Mesothelial cell of epicardium (in vitro differentiated cells): ENCODE measurements around the gene FBF1. TPM values are rescaled to one million over a fixed set of nuclear protein-coding genes. Genes with fewer than 3 reads are reported as not detected.

ENCODE experiments used
- DNase-seq, 2 experiments: peaks; one replicate each; pipeline ENCODE4 v3.0.0; 2021; ENCODE audit warnings: low spot score in 2 of 2; ENCODE audit not compliant: unreplicated experiment in 2 of 2
- H3K27ac Mint-ChIP-seq: 2 replicates; pipeline ENCODE4 v1.8.0; 2021; ENCODE audit warnings: mixed read lengths
- H3K27me3 Mint-ChIP-seq: 2 replicates; pipeline ENCODE4 v1.8.0; 2021; ENCODE audit warnings: low read depth, mixed read lengths
- H3K36me3 Mint-ChIP-seq: 2 replicates; pipeline ENCODE4 v1.8.0; 2021; ENCODE audit warnings: mixed read lengths
- H3K4me1 Mint-ChIP-seq: 2 replicates; pipeline ENCODE4 v1.8.0; 2021; ENCODE audit warnings: mixed read lengths
- H3K4me3 Mint-ChIP-seq: 2 replicates; pipeline ENCODE4 v1.8.0; 2021; ENCODE audit warnings: mild to moderate bottlenecking, moderate library complexity, mixed read lengths
- H3K9me3 Mint-ChIP-seq: 2 replicates; pipeline ENCODE4 v1.8.0; 2021; ENCODE audit warnings: mixed read lengths
- CTCF ChIP-seq: fragments of 200-600 bp; sonication (generic); IDR thresholded peaks from one replicate; pipeline ENCODE4 v1.5.0; 2021; ENCODE audit warnings: antibody characterized with exemption; ENCODE audit not compliant: unreplicated experiment
- total RNA-seq: library from RNA; stranded (reverse); gene quantifications from 3 replicates; pipeline ENCODE4 v1.2.1, GENCODE V29; 2021

Gene FBF1
- total RNA-seq, 1 donor from 2014 or later = 23.4 TPM

DNA sequence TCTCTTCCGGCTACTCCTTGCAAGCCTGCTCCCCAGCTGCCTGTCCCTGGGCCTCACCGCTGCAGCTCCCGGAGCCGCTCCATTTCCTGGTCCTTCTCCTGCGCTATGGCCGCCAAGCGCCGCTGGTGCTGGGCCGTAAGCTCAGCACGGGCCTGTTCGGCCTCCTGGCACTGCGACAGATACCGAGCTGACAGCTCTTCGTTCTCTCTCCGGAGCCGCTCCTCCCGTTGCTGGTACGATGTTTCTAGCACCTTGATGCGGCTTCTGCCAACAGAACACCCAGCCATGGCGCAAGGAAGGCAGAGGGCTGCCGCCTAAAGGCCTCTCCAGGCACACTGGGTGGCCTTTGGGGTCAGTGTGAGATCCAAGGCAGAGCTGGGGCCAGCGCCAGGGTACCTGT is 21.2 kb downstream of the FBF1 start:
- no peaks in the 10 kb centered on the region for H3K27me3 Mint-ChIP-seq
- H3K9me3 Mint-ChIP-seq = no peaks in the 10 kb centered on the region
- H3K27ac Mint-ChIP-seq = no peak overlapping the region
- H3K4me1 Mint-ChIP-seq = no peaks in the 10 kb centered on the region
- H3K4me3 Mint-ChIP-seq = no peak overlapping the region
- no peak for TF ChIP-seq CTCF
- no peak for DNase-seq
- peaks cover 8% of the 10 kb centered on the region for H3K36me3 Mint-ChIP-seq

- no peaks in the 10 kb centered on the region for H3K4me1 Mint-ChIP-seq
- no peaks in the 10 kb centered on the region for H3K27me3 Mint-ChIP-seq
- DNase-seq = no peak
- peaks cover 8% of the 10 kb centered on the region for H3K36me3 Mint-ChIP-seq
- no peak overlapping the region for H3K4me3 Mint-ChIP-seq
- H3K27ac Mint-ChIP-seq = no peak overlapping the region
- H3K9me3 Mint-ChIP-seq = no peaks in the 10 kb centered on the region
- TF ChIP-seq CTCF = no peak
Measured at GRCh38 chr17:75917917-75918445, 22.9 kb downstream of the FBF1 start.

DNA sequence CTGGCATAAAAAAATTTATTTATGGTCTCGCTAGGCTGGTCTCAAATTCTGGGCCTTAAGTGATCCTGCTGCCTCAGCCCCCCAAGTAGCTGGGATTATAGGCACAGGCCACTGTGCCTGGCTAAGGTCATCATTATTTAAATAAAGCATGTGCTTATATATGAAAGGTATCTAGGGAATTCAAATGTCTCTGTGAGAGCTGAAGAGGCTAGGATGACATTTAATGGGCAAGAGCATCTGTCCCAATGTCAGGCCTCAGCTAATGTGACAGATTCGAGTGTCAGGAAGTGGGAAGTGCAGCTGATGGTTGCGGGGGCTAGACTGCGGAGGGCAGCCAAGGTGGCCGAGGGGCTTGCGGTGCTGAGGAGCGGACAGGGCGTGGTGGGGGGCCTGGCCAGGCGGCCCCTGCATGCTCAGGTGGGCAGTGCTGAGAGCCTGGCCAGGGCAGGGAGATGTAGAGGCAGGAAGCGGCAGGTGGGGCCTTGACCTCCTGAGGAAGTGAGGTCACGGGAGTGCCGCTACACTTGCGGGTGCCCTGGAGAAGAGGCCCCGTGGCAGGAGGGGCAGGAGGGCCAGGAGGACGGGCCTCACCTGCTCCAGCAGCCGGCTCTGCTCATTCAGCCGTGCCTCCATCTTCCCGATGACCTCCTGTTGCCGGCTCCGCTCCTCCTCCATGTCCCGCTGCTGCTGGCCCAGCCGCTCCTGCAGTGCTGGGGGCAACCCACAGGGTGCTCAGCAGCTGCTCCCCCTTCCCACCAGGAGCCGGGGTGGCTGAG is 23.5 kb downstream of the FBF1 start:
- Mint-ChIP-seq H3K9me3 (no peaks in the 10 kb centered on the region), H3K27ac (no peak overlapping the region), H3K36me3 (peaks cover 8% of the 10 kb centered on the region), H3K4me3 (no peak overlapping the region), H3K27me3 (no peaks in the 10 kb centered on the region), H3K4me1 (no peaks in the 10 kb centered on the region)
- TF ChIP-seq CTCF = no peak
- no peak for DNase-seq

DNA sequence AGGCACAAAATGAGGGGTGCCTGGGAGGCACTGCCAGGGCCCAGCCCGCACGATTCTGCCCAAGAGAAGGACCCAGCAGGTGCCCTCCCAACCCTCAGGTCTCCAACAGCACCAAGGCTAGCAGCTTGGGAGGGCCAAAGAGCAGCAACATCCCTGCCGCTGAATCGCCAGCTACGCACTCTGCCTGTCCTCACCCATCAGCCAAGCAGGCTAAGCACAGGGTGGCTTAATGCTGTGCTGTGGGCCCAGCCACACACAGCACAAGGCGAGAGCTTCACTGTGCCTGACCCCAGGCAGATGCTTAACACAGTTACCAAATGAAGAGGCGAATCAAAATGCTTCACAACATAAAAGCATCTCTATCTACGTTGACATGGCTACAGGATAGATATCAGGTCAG is 25.6 kb downstream of the FBF1 start:
- TF ChIP-seq CTCF = no peak
- Mint-ChIP-seq H3K4me1 (peaks cover 7% of the 10 kb centered on the region), H3K27ac (no peak overlapping the region), H3K9me3 (no peaks in the 10 kb centered on the region), H3K4me3 (no peak overlapping the region), H3K36me3 (peaks cover 8% of the 10 kb centered on the region), H3K27me3 (no peaks in the 10 kb centered on the region)
- no peak for DNase-seq

- Mint-ChIP-seq H3K9me3 (no peaks in the 10 kb centered on the region), H3K4me3 (no peak overlapping the region), H3K27ac (no peak overlapping the region), H3K36me3 (peaks cover 8% of the 10 kb centered on the region), H3K27me3 (no peaks in the 10 kb centered on the region), H3K4me1 (peaks cover 12% of the 10 kb centered on the region)
- no peak for TF ChIP-seq CTCF
- no peak for DNase-seq
Measured at GRCh38 chr17:75914643-75915267, 26.1 kb downstream of the FBF1 start.
